Esophagus muscularis mucosa (tissue), 4 donors: ENCODE results near the gene ITPRID2. TPM values are rescaled to one million over a fixed set of nuclear protein-coding genes. Genes with fewer than 3 reads are reported as not detected.
"Not testable (repeated sequence)": the region's sequence is repeated elsewhere in the genome, so short reads cannot be mapped to it uniquely, and the experiment has no call there.

Source experiments
- DNase-seq: peaks from one replicate; pipeline ENCODE4 v3.0.0-alpha.2; 2017; ENCODE audit errors: extremely low spot score
- H3K27ac ChIP-seq, 4 donors: fragments of 200-600 bp; sonication (generic); replicated peaks in 1 of 4; 1 replicate in 3 of 4; 2 replicates in 1 of 4; pipeline ENCODE4 v1.5.1; 2016 to 2019; ENCODE audit warnings: mild to moderate bottlenecking in 1 of 4
- H3K27me3 ChIP-seq, 4 donors: fragments of 200-600 bp; sonication (generic); one replicate each; pipeline versions ENCODE4 v1.5.1 to v1.6.0; 2016 to 2019
- H3K36me3 ChIP-seq, 4 donors: fragments of 200-600 bp; sonication (generic); one replicate each; pipeline ENCODE4 v1.5.1; 2016 to 2019
- H3K4me1 ChIP-seq, 4 donors: fragments of 200-600 bp; sonication (generic); one replicate each; pipeline ENCODE4 v1.5.1; 2016 to 2019
- H3K4me3 ChIP-seq, 4 donors: fragments of 200-600 bp; sonication (generic); 1 replicate in 2 of 4; 2 replicates in 2 of 4; pipeline ENCODE4 v1.5.1; 2016 to 2019; ENCODE audit warnings: mild to moderate bottlenecking in 4 of 4, moderate library complexity in 1 of 4
- H3K9me3 ChIP-seq, 4 donors: fragments of 200-600 bp; sonication (generic); 1 replicate in 3 of 4; 2 replicates in 1 of 4; pipeline ENCODE4 v1.5.1; 2016 to 2019
- CTCF ChIP-seq, 3 experiments: fragments of 200-600 bp in 2 of 3; fragments of 450-650 bp in 1 of 3; sonication (generic) in 2 of 3; IDR thresholded peaks; one replicate each; pipeline ENCODE4 v1.5.1; 2017 to 2019; ENCODE audit warnings: antibody characterized with exemption in 3 of 3, mild to moderate bottlenecking in 2 of 3, moderate library complexity in 1 of 3
- EP300 ChIP-seq: sonication (generic); formaldehyde crosslinking; IDR thresholded peaks from one replicate; pipeline ENCODE4 v1.6.1; 2017; ENCODE audit warnings: antibody characterized with exemption
- POLR2A ChIP-seq: fragments of 450-650 bp; IDR thresholded peaks from one replicate; pipeline ENCODE4 v1.6.1; 2017; ENCODE audit warnings: antibody characterized with exemption, moderate library complexity, mild to moderate bottlenecking, low read depth
- POLR2AphosphoS5 ChIP-seq, 2 donors: sonication (generic); formaldehyde crosslinking; IDR thresholded peaks; one replicate each; pipeline ENCODE4 v1.6.1; 2017; ENCODE audit warnings: antibody characterized with exemption in 2 of 2
- WGBS: methylation state at CpG from one replicate; pipeline ENCODE4 v1.1.5; 2018; 5-methylcytosine and 5-hydroxymethylcytosine counted together
- intact Hi-C: fragments of 100-400 bp; cut with DNase I; formaldehyde crosslinking; loops from one replicate; pipeline ENCODE4 v1.15.1; 2023
- total RNA-seq, 4 donors: library from RNA; depleted of rRNA; stranded (reverse); fragments of >200 nt; gene quantifications; one replicate each; pipeline versions ENCODE4 v1.1.0 to v1.2.1, GENCODE V29; 2016

ITPRID2 gene
- total RNA-seq, 4 donors from 2014 or later, result 98.6 to 113 (median 103) TPM

GRCh38 chr2:181952404-181953226 lies 61.1 kb downstream of the ITPRID2 start:
- H3K4me1 ChIP-seq, result peaks cover 0 to 15% (median 4%) of the 10 kb centered on the region in 4 donors
- H3K27ac ChIP-seq, result no peak overlapping the region
- DNase-seq, result no peak
- H3K27me3 ChIP-seq, result no peaks in the 10 kb centered on the region
- no peak overlapping the region for H3K4me3 ChIP-seq
- no peak for TF ChIP-seq POLR2A
- no peak for TF ChIP-seq EP300
- TF ChIP-seq POLR2AphosphoS5 (IDR thresholded peaks at IDR 0.05), result no peak
- no peak for TF ChIP-seq CTCF (IDR thresholded peaks at IDR 0.05)
- no peaks in the 10 kb centered on the region for H3K9me3 ChIP-seq
- no peaks in the 10 kb centered on the region for H3K36me3 ChIP-seq
- WGBS, result 79% methylated on average over 1 of the region's 1 CpG
- intact Hi-C loops, result loop anchor here (5.0 kb wide), 1 partner anchor 210 kb away; no protein-coding TSS in a partner anchor

GRCh38 chr2:181953881-181954537 lies 62.5 kb downstream of the ITPRID2 start:
- H3K27me3 ChIP-seq, result no peaks in the 10 kb centered on the region
- WGBS, result 7% methylated on average over 7 of the region's 19 CpGs
- H3K27ac ChIP-seq, result no peak overlapping the region
- DNase-seq, result no peak
- H3K4me1 ChIP-seq, result peaks cover 0 to 15% (median 4%) of the 10 kb centered on the region in 4 donors
- intact Hi-C loops, result loop anchor here (5.0 kb wide), 1 partner anchor 212 kb away; no protein-coding TSS in a partner anchor
- no peaks in the 10 kb centered on the region for H3K9me3 ChIP-seq
- TF ChIP-seq EP300 (no peak), CTCF (IDR thresholded peaks at IDR 0.05) (peak; percentile 44 to 71 (median 60)), POLR2AphosphoS5 (IDR thresholded peaks at IDR 0.05) (no peak)
- peak overlapping the region; percentile 36 to 51 (median 38) for H3K4me3 ChIP-seq
- H3K36me3 ChIP-seq, result no peaks in the 10 kb centered on the region

- WGBS, result 26% methylated on average over 4 of the region's 4 CpGs
- Histone ChIP-seq H3K27me3 (no peaks in the 10 kb centered on the region), H3K36me3 (no peaks in the 10 kb centered on the region), H3K4me1 (peaks cover 0 to 15% (median 4%) of the 10 kb centered on the region in 4 donors), H3K27ac (no peak overlapping the region), H3K9me3 (no peaks in the 10 kb centered on the region), H3K4me3 (peak overlapping the region; percentile 36 to 51 (median 38))
- intact Hi-C loops, result loop anchor here (5.0 kb wide), 1 partner anchor 212 kb away; no protein-coding TSS in a partner anchor
- DNase-seq, result no peak
- no peak for TF ChIP-seq POLR2A
Measured at GRCh38 chr2:181954538-181954883, 63.0 kb downstream of the ITPRID2 start.

- Histone ChIP-seq H3K4me1 (peaks cover 0 to 15% (median 4%) of the 10 kb centered on the region in 4 donors), H3K27ac (no peak overlapping the region), H3K36me3 (no peaks in the 10 kb centered on the region), H3K9me3 (no peaks in the 10 kb centered on the region), H3K4me3 (no peak overlapping the region), H3K27me3 (no peaks in the 10 kb centered on the region)
- WGBS, result 23% methylated on average over 1 of the region's 1 CpG
- TF ChIP-seq POLR2A (no peak), CTCF (IDR thresholded peaks at IDR 0.05) (no peak), POLR2AphosphoS5 (IDR thresholded peaks at IDR 0.05) (no peak), EP300 (no peak)
- no peak for DNase-seq
- intact Hi-C loops, result no loop called here
Measured at GRCh38 chr2:181955010-181955409, 63.5 kb downstream of the ITPRID2 start.

GRCh38 chr2:181955866-181956265 lies 64.3 kb downstream of the ITPRID2 start:
- WGBS, result 90% methylated on average over 3 of the region's 3 CpGs
- peaks cover 0 to 15% (median 4%) of the 10 kb centered on the region in 4 donors for H3K4me1 ChIP-seq
- DNase-seq, H3K4me3 ChIP-seq, H3K27me3 ChIP-seq, intact Hi-C loops, H3K27ac ChIP-seq, H3K36me3 ChIP-seq, H3K9me3 ChIP-seq: not testable (repeated sequence)
